CD4-positive, alpha-beta T cell treated with Interleukin-4 for 1 hour (primary cell): ENCODE measurements around the gene SVIL.
"Not testable (repeated sequence)": the region's sequence is repeated elsewhere in the genome, so short reads cannot be mapped to it uniquely, and the experiment has no call there.

Experiments used
- DNase-seq, 2 donors: peaks; one replicate each; pipeline ENCODE4 v3.0.0-alpha.2; 2020 to 2022

Gene SVIL

GRCh38 chr10:29567003-29567402 is 67.8 kb downstream of the SVIL start:
- no peak for DNase-seq

GRCh38 chr10:29566209-29566608 is 68.6 kb downstream of the SVIL start:
- DNase-seq = not testable (repeated sequence)

GRCh38 chr10:29563420-29564035 is 71.2 kb downstream of the SVIL start:
- DNase-seq = no peak

GRCh38 chr10:29563006-29563405 is 71.8 kb downstream of the SVIL start:
- DNase-seq = not testable (repeated sequence)

GRCh38 chr10:29559996-29560395 is 74.8 kb downstream of the SVIL start:
- no peak for DNase-seq

GRCh38 chr10:29557665-29558064 is 77.1 kb downstream of the SVIL start:
- no peak for DNase-seq

- no peak for DNase-seq
Measured at GRCh38 chr10:29555746-29556481, 78.9 kb downstream of the SVIL start.

GRCh38 chr10:29555091-29555745 is 79.6 kb downstream of the SVIL start:
- DNase-seq = peak in 1 of 2 donors; percentile 45

GRCh38 chr10:29554660-29555059 is 80.1 kb downstream of the SVIL start:
- DNase-seq = peak in 1 of 2 donors; percentile 31

- no peak for DNase-seq
Measured at GRCh38 chr10:29553544-29554250, 81.1 kb downstream of the SVIL start.

GRCh38 chr10:29553116-29553515 is 81.7 kb downstream of the SVIL start:
- DNase-seq = not testable (repeated sequence)

- DNase-seq = not testable (repeated sequence)
Measured at GRCh38 chr10:29549493-29549892, 85.3 kb downstream of the SVIL start.

GRCh38 chr10:29546773-29547313 is 87.9 kb downstream of the SVIL start:
- no peak for DNase-seq

GRCh38 chr10:29545122-29545521 is 89.6 kb downstream of the SVIL start:
- DNase-seq = no peak

GRCh38 chr10:29543715-29544114 is 91.1 kb downstream of the SVIL start:
- no peak for DNase-seq

- DNase-seq = no peak
Measured at GRCh38 chr10:29542723-29543122, 92.0 kb downstream of the SVIL start.

GRCh38 chr10:29541422-29542210 is 93.2 kb downstream of the SVIL start:
- DNase-seq = no peak

GRCh38 chr10:29540016-29540415 is 94.8 kb downstream of the SVIL start:
- DNase-seq = no peak

- no peak for DNase-seq
Measured at GRCh38 chr10:29539412-29539811, 95.4 kb downstream of the SVIL start.

GRCh38 chr10:29537799-29538198 is 97.0 kb downstream of the SVIL start:
- DNase-seq = no peak

- not testable (repeated sequence) for DNase-seq
Measured at GRCh38 chr10:29536691-29537090, 98.1 kb downstream of the SVIL start.

GRCh38 chr10:29535778-29536453 is 98.9 kb downstream of the SVIL start:
- no peak for DNase-seq
